ENCODE results near the gene DYNLT3. TPM values are rescaled to one million over a fixed set of nuclear protein-coding genes. Genes with fewer than 3 reads are reported as not detected.

The DYNLT3 gene
- total RNA-seq, 1 experiment from 2014 or later = 28.0 TPM

DNA sequence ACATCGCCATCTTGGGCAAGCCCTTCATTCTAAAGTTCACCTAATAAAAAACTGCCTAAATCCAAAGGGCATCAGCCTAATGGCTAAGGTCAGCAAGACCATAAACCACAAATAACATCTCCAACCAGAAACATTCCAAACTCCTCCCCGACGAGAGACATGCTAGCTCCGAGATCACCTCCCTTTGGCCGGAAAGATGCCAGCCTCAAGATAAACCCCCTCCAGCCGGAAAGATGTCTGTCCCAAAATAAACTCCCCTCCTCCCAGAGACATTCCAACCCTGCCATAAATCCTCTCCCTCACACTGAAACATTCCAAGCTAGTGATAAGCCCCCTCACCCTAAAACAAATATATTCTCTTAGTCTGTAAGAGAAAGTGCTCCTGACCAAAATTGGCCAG lies 13.3 kb upstream of the DYNLT3 start:
- H3K27ac Mint-ChIP-seq (ENCODE audit: unreplicated experiment) = no peak overlapping the region

DNA sequence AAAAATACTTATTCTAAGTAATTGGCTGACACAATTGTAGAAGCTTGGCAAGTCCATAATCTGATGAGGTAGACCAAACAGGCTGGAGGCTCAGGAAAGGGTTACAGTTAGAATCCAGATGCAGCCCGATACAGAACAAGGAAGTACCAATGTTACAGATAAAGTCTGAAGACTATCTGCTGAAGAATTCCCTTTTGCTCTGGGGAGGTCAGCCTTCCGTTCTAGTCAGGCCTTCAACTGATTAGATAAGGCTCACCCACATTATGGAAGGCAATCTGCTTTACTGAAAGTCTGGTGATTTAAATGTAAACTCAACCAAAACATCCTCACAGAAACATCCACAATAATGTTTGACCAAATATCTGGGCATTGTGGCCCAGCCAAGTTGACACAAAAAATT lies 7.4 kb upstream of the DYNLT3 start:
- Mint-ChIP-seq H3K4me1 (ENCODE audit: low read depth, unreplicated experiment) (no peaks in the 10 kb centered on the region), H3K27ac (ENCODE audit: unreplicated experiment) (no peak overlapping the region), H3K9me3 (ENCODE audit: low read depth, unreplicated experiment) (no peaks in the 10 kb centered on the region), H3K27me3 (ENCODE audit: unreplicated experiment) (no peaks in the 10 kb centered on the region), H3K4me3 (ENCODE audit: low read depth, unreplicated experiment) (no peak overlapping the region), H3K36me3 (ENCODE audit: insufficient read depth, unreplicated experiment) (no peaks in the 10 kb centered on the region)
- TF ChIP-seq, protein P1, sequence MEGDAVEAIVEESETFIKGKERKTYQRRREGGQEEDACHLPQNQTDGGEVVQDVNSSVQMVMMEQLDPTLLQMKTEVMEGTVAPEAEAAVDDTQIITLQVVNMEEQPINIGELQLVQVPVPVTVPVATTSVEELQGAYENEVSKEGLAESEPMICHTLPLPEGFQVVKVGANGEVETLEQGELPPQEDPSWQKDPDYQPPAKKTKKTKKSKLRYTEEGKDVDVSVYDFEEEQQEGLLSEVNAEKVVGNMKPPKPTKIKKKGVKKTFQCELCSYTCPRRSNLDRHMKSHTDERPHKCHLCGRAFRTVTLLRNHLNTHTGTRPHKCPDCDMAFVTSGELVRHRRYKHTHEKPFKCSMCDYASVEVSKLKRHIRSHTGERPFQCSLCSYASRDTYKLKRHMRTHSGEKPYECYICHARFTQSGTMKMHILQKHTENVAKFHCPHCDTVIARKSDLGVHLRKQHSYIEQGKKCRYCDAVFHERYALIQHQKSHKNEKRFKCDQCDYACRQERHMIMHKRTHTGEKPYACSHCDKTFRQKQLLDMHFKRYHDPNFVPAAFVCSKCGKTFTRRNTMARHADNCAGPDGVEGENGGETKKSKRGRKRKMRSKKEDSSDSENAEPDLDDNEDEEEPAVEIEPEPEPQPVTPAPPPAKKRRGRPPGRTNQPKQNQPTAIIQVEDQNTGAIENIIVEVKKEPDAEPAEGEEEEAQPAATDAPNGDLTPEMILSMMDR (IDR thresholded peaks at IDR 0.05; ENCODE audit: unreplicated experiment) = no peak
- no peak for DNase-seq
- CTCF ChIA-PET = no interaction called here
- no TSS peak for BruUV-seq (replicated peaks)
- intact Hi-C loops (cut with micrococcal nuclease; ENCODE audit: unreplicated experiment) = no loop called here

More for the DNA sequence above, 13.3 kb upstream of the DYNLT3 start:
- H3K9me3 Mint-ChIP-seq (ENCODE audit: low read depth, unreplicated experiment) = no peaks in the 10 kb centered on the region
- H3K4me3 Mint-ChIP-seq (ENCODE audit: low read depth, unreplicated experiment) = no peak overlapping the region
- CTCF ChIA-PET = no interaction called here
- H3K27me3 Mint-ChIP-seq (ENCODE audit: unreplicated experiment) = no peaks in the 10 kb centered on the region
- DNase-seq = no peak
- TF ChIP-seq, protein P1 (IDR thresholded peaks at IDR 0.05; ENCODE audit: unreplicated experiment) = no peak
- intact Hi-C loops (cut with micrococcal nuclease; ENCODE audit: unreplicated experiment) = no loop called here
- no TSS peak for BruUV-seq (replicated peaks)
- H3K36me3 Mint-ChIP-seq (ENCODE audit: insufficient read depth, unreplicated experiment) = no peaks in the 10 kb centered on the region
- H3K4me1 Mint-ChIP-seq (ENCODE audit: low read depth, unreplicated experiment) = peaks cover 13% of the 10 kb centered on the region

DNA sequence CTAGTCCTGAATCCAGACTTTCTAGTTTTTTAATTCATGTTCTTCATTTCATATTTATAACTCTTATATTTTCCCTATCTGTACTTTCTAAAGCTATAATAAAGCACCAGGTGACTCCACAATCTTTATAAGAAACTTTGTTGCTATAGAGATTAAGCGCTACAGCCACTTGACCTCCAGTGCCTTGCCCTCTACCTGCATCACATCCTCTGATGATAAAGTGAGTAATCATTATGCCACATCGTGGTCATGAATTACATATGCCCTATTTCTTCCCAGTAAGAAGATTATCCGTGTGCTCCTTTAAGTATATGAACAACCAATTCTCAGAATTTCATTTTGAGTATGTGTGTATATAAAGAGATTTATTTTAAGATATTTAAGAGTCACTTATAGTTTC lies 6.8 kb upstream of the DYNLT3 start:
- Mint-ChIP-seq H3K4me1 (ENCODE audit: low read depth, unreplicated experiment) (no peaks in the 10 kb centered on the region), H3K27ac (ENCODE audit: unreplicated experiment) (no peak overlapping the region), H3K4me3 (ENCODE audit: low read depth, unreplicated experiment) (no peak overlapping the region), H3K9me3 (ENCODE audit: low read depth, unreplicated experiment) (no peaks in the 10 kb centered on the region), H3K27me3 (ENCODE audit: unreplicated experiment) (no peaks in the 10 kb centered on the region), H3K36me3 (ENCODE audit: insufficient read depth, unreplicated experiment) (no peaks in the 10 kb centered on the region)
- intact Hi-C loops (cut with micrococcal nuclease; ENCODE audit: unreplicated experiment) = no loop called here
- no peak for DNase-seq
- no TSS peak for BruUV-seq (replicated peaks)
- TF ChIP-seq, protein P1 (IDR thresholded peaks at IDR 0.05; ENCODE audit: unreplicated experiment) = no peak
- CTCF ChIA-PET = no interaction called here

DNA sequence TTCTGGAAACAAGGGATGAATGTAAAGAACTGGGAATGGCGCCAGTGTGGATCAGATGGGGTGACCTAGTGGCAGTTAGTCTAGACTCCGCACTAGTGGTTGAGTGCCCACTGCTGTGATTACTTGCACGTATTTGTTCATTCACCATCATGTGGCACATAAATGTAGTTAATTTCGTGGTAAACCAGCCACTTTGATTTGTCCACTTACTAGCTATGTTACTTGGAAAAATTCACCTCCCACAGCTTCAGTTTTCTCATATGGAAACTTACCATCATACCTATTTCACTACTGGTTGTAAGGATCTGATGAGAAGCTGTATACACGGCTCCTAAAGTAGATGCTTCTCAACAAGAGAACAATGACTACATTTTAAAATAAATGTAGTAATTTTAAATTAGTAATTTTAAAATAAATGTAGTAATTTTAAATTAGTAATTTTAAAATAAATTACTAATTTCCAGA lies 394 bp upstream of the DYNLT3 start:
- intact Hi-C loops (cut with micrococcal nuclease; ENCODE audit: unreplicated experiment) = loop anchor here (5.0 kb wide), 1 partner anchor 60 kb away; no protein-coding TSS in a partner anchor
- no peaks in the 10 kb centered on the region for H3K27me3 Mint-ChIP-seq (ENCODE audit: unreplicated experiment)
- H3K36me3 Mint-ChIP-seq (ENCODE audit: insufficient read depth, unreplicated experiment) = peaks cover 13% of the 10 kb centered on the region
- TF ChIP-seq, protein P1 (IDR thresholded peaks at IDR 0.05; ENCODE audit: unreplicated experiment) = no peak
- peak overlapping the region; percentile 70 for H3K4me3 Mint-ChIP-seq (ENCODE audit: low read depth, unreplicated experiment)
- no peaks in the 10 kb centered on the region for H3K4me1 Mint-ChIP-seq (ENCODE audit: low read depth, unreplicated experiment)
- CTCF ChIA-PET = no interaction called here
- H3K27ac Mint-ChIP-seq (ENCODE audit: unreplicated experiment) = peak overlapping the region; percentile 67
- no TSS peak for BruUV-seq (replicated peaks)
- DNase-seq = no peak
- no peaks in the 10 kb centered on the region for H3K9me3 Mint-ChIP-seq (ENCODE audit: low read depth, unreplicated experiment)

Data from Calu3 (cell line).